ENCODE data around the gene DKK1.
"Not testable (repeated sequence)": the region's sequence is repeated elsewhere in the genome, so short reads cannot be mapped to it uniquely, and the experiment has no call there.

DKK1 gene

GRCh38 chr10:52318136-52318701 lies 4.1 kb downstream of the DKK1 start:
- DNase-seq, result no peak

- no peak for DNase-seq
Observed at GRCh38 chr10:52318822-52319464, 4.9 kb downstream of the DKK1 start.

GRCh38 chr10:52319926-52320325 lies 5.8 kb downstream of the DKK1 start:
- no peak for DNase-seq

- DNase-seq, result no peak
Observed at GRCh38 chr10:52322323-52322722, 8.2 kb downstream of the DKK1 start.

GRCh38 chr10:52322936-52323335 lies 8.9 kb downstream of the DKK1 start:
- DNase-seq, result no peak

- DNase-seq, result no peak
Observed at GRCh38 chr10:52326382-52326781, 12.3 kb downstream of the DKK1 start.

- DNase-seq, result no peak
Observed at GRCh38 chr10:52331638-52332364, 17.7 kb downstream of the DKK1 start.

- DNase-seq, result no peak
Observed at GRCh38 chr10:52332815-52333214, 18.7 kb downstream of the DKK1 start.

GRCh38 chr10:52334595-52334994 lies 20.5 kb downstream of the DKK1 start:
- DNase-seq, result no peak

GRCh38 chr10:52335665-52336064 lies 21.6 kb downstream of the DKK1 start:
- DNase-seq, result no peak

GRCh38 chr10:52337225-52337624 lies 23.1 kb downstream of the DKK1 start:
- DNase-seq, result no peak

- no peak for DNase-seq
Observed at GRCh38 chr10:52343439-52343838, 29.4 kb downstream of the DKK1 start.

GRCh38 chr10:52346394-52347326 lies 32.6 kb downstream of the DKK1 start:
- no peak for DNase-seq

GRCh38 chr10:52347327-52347667 lies 33.2 kb downstream of the DKK1 start:
- no peak for DNase-seq

- no peak for DNase-seq
Observed at GRCh38 chr10:52348037-52348564, 34.0 kb downstream of the DKK1 start.

GRCh38 chr10:52351914-52352330 lies 37.8 kb downstream of the DKK1 start:
- DNase-seq, result no peak

- no peak for DNase-seq
Observed at GRCh38 chr10:52353205-52353604, 39.1 kb downstream of the DKK1 start.

- DNase-seq, result no peak
Observed at GRCh38 chr10:52353960-52354394, 39.9 kb downstream of the DKK1 start.

GRCh38 chr10:52357971-52358370 lies 43.9 kb downstream of the DKK1 start:
- no peak for DNase-seq

- no peak for DNase-seq
Observed at GRCh38 chr10:52359441-52359840, 45.4 kb downstream of the DKK1 start.

GRCh38 chr10:52365547-52366432 lies 51.7 kb downstream of the DKK1 start:
- DNase-seq, result not testable (repeated sequence)

All from suppressor macrophage treated with lipopolysaccharide for 1 hour (primary cell).